OCI-LY7 (cell line): Measurements from ENCODE around the gene TGM2. TPM values are rescaled to one million over a fixed set of nuclear protein-coding genes. Genes with fewer than 3 reads are reported as not detected.

Experiments used
- BruUV-seq: library from RNA; stranded (reverse); fragments of 400-500 nt; replicated peaks from 2 replicates; lab custom pipeline; 2021; lab: Mats Ljungman, UMichigan
- CTCF ChIA-PET: fragments of 300-600 bp; sonication (Branson Sonifier 250); formaldehyde crosslinking; loops from one replicate; lab custom pipeline; 2022; ENCODE audit warnings: antibody characterized with exemption; ENCODE audit not compliant: unreplicated experiment; lab: Charles Lee
- POLR2A ChIA-PET: fragments of 300-600 bp; sonication (Branson Sonifier 250); formaldehyde crosslinking; loops from one replicate; lab custom pipeline; 2022; ENCODE audit warnings: antibody characterized with exemption; lab: Charles Lee
- DNase-seq: peaks from one replicate; pipeline ENCODE4 v3.0.0-alpha.2; 2015; ENCODE audit warnings: low spot score
- H2AFZ ChIP-seq: fragments of 200-600 bp; sonication (generic), shearing (Covaris generic); 2 replicates; pipeline ENCODE4 v1.6.1; 2014; ENCODE audit warnings: mild to moderate bottlenecking, antibody characterized with exemption, low read length, moderate library complexity
- H3K27ac ChIP-seq: fragments of 200-600 bp; sonication (generic); 2 replicates; pipeline ENCODE4 v1.5.1; 2014; ENCODE audit warnings: mixed run types, low read depth, mild to moderate bottlenecking, moderate library complexity, low read length, inconsistent platforms; ENCODE audit not compliant: poor library complexity, severe bottlenecking
- H3K36me3 ChIP-seq: fragments of 200-600 bp; sonication (generic); 2 replicates; pipeline ENCODE4 v1.6.1; 2014; ENCODE audit warnings: mild to moderate bottlenecking, antibody characterized with exemption, low read length, moderate library complexity, mixed read lengths; ENCODE audit not compliant: insufficient read depth
- H3K4me1 ChIP-seq: fragments of 200-600 bp; sonication (generic); 2 replicates; pipeline ENCODE4 v1.5.1; 2014; ENCODE audit warnings: mild to moderate bottlenecking, low read length; ENCODE audit not compliant: insufficient read depth, poor library complexity, severe bottlenecking
- H3K4me2 ChIP-seq: fragments of 200-600 bp; sonication (generic); 2 replicates; pipeline ENCODE4 v1.6.1; 2014; ENCODE audit warnings: mild to moderate bottlenecking, low read length
- H3K4me3 ChIP-seq: fragments of 200-600 bp; sonication (generic); 2 replicates; pipeline ENCODE4 v1.5.1; 2014; ENCODE audit warnings: mild to moderate bottlenecking, low read depth, low read length; ENCODE audit not compliant: poor library complexity, severe bottlenecking
- H3K79me2 ChIP-seq: fragments of 200-600 bp; sonication (generic); 2 replicates; pipeline ENCODE4 v1.6.1; 2016; ENCODE audit warnings: low read depth, mild to moderate bottlenecking, low read length, moderate library complexity, mixed read lengths; ENCODE audit not compliant: insufficient read depth
- H3K9me2 ChIP-seq: fragments of 200-600 bp; sonication (generic); 2 replicates; pipeline ENCODE4 v1.6.1; 2016; ENCODE audit warnings: mild to moderate bottlenecking, low read length, mixed read lengths; ENCODE audit not compliant: insufficient read depth
- H3K9me3 ChIP-seq: fragments of 200-600 bp; sonication (generic); 2 replicates; pipeline ENCODE4 v1.6.1; 2014; ENCODE audit warnings: mild to moderate bottlenecking, mixed run types, low read length, mixed read lengths
- H4K20me1 ChIP-seq: fragments of 200-600 bp; sonication (generic); 2 replicates; pipeline ENCODE4 v1.6.1; 2014; ENCODE audit warnings: mild to moderate bottlenecking, antibody characterized with exemption, low read length, moderate library complexity, mixed read lengths; ENCODE audit not compliant: insufficient read depth
- CTCF ChIP-seq: fragments of 200-600 bp; sonication (generic); conservative IDR thresholded peaks from 2 replicates; pipeline ENCODE4 v1.5.1; 2014; ENCODE audit warnings: mild to moderate bottlenecking, antibody characterized with exemption, low read length, moderate library complexity, mixed read lengths
- EZH2phosphoT487 ChIP-seq: fragments of 200-600 bp; sonication (generic); IDR thresholded peaks from 2 replicates; pipeline ENCODE4 v1.6.1; 2018; ENCODE audit warnings: low read depth, borderline replicate concordance, mild to moderate bottlenecking, mixed run types, antibody characterized with exemption, low read length, moderate library complexity, mixed read lengths
- intact Hi-C: fragments of 100-400 bp; cut with micrococcal nuclease; formaldehyde crosslinking; loops from one replicate; pipeline ENCODE4 v1.10.0; 2022; ENCODE audit not compliant: unreplicated experiment
- total RNA-seq, 2 experiments: library from RNA; depleted of rRNA in 1 of 2; stranded (reverse); fragments of >200 nt in 1 of 2; shearing (Covaris generic) in 1 of 2; gene quantifications; 2 replicates each; pipeline ENCODE4 v1.2.3, GENCODE V29; 2014 to 2022

The TGM2 gene
- total RNA-seq, 2 experiments from 2014 or later, result not detected

- CTCF ChIA-PET, result no interaction called here
- H3K79me2 ChIP-seq, result no peaks in the 10 kb centered on the region
- H3K4me1 ChIP-seq, result no peaks in the 10 kb centered on the region
- no peak overlapping the region for H2AFZ ChIP-seq
- TF ChIP-seq EZH2phosphoT487 (no peak), CTCF (no peak)
- DNase-seq, result no peak
- no peaks in the 10 kb centered on the region for H4K20me1 ChIP-seq
- no peaks in the 10 kb centered on the region for H3K36me3 ChIP-seq
- POLR2A ChIA-PET, result no interaction called here
- H3K4me2 ChIP-seq, result no peak overlapping the region
- H3K4me3 ChIP-seq, result no peak overlapping the region
- no peak overlapping the region for H3K27ac ChIP-seq
- BruUV-seq, result no TSS peak
- no peaks in the 10 kb centered on the region for H3K9me3 ChIP-seq
- intact Hi-C loops, result no loop called here
- H3K9me2 ChIP-seq, result no peaks in the 10 kb centered on the region
Observed at GRCh38 chr20:38125157-38126056, 39.7 kb downstream of the TGM2 start.

- H3K9me3 ChIP-seq, result no peaks in the 10 kb centered on the region
- no peak overlapping the region for H3K4me2 ChIP-seq
- DNase-seq, result no peak
- H3K27ac ChIP-seq, result no peak overlapping the region
- intact Hi-C loops, result no loop called here
- H3K79me2 ChIP-seq, result no peaks in the 10 kb centered on the region
- H4K20me1 ChIP-seq, result no peaks in the 10 kb centered on the region
- no peak overlapping the region for H2AFZ ChIP-seq
- no peaks in the 10 kb centered on the region for H3K4me1 ChIP-seq
- TF ChIP-seq CTCF (no peak), EZH2phosphoT487 (no peak)
- no peaks in the 10 kb centered on the region for H3K36me3 ChIP-seq
- no TSS peak for BruUV-seq
- POLR2A ChIA-PET, result no interaction called here
- H3K4me3 ChIP-seq, result no peak overlapping the region
- CTCF ChIA-PET, result no interaction called here
- H3K9me2 ChIP-seq, result no peaks in the 10 kb centered on the region
Observed at GRCh38 chr20:38123021-38123587, 42.0 kb downstream of the TGM2 start.

- no peaks in the 10 kb centered on the region for H3K9me2 ChIP-seq
- no peak overlapping the region for H3K27ac ChIP-seq
- no peaks in the 10 kb centered on the region for H3K79me2 ChIP-seq
- no peaks in the 10 kb centered on the region for H3K9me3 ChIP-seq
- H3K4me2 ChIP-seq, result no peak overlapping the region
- H3K4me1 ChIP-seq, result no peaks in the 10 kb centered on the region
- TF ChIP-seq CTCF (no peak), EZH2phosphoT487 (no peak)
- POLR2A ChIA-PET, result interaction anchor here (0.5 kb wide), 1 partner anchor 631 kb away, joined by 3 read pairs; no protein-coding TSS in a partner anchor
- H4K20me1 ChIP-seq, result no peaks in the 10 kb centered on the region
- DNase-seq, result no peak
- no peak overlapping the region for H2AFZ ChIP-seq
- no peak overlapping the region for H3K4me3 ChIP-seq
- intact Hi-C loops, result no loop called here
- CTCF ChIA-PET, result no interaction called here
- no TSS peak for BruUV-seq
- H3K36me3 ChIP-seq, result no peaks in the 10 kb centered on the region
Observed at GRCh38 chr20:38121741-38122140, 43.3 kb downstream of the TGM2 start.
